ENCODE measurements around the gene GPR161.

Gene GPR161

GRCh38 chr1:168146160-168146539 is 9.4 kb upstream of the GPR161 start:
- DNase-seq = no peak

DNA sequence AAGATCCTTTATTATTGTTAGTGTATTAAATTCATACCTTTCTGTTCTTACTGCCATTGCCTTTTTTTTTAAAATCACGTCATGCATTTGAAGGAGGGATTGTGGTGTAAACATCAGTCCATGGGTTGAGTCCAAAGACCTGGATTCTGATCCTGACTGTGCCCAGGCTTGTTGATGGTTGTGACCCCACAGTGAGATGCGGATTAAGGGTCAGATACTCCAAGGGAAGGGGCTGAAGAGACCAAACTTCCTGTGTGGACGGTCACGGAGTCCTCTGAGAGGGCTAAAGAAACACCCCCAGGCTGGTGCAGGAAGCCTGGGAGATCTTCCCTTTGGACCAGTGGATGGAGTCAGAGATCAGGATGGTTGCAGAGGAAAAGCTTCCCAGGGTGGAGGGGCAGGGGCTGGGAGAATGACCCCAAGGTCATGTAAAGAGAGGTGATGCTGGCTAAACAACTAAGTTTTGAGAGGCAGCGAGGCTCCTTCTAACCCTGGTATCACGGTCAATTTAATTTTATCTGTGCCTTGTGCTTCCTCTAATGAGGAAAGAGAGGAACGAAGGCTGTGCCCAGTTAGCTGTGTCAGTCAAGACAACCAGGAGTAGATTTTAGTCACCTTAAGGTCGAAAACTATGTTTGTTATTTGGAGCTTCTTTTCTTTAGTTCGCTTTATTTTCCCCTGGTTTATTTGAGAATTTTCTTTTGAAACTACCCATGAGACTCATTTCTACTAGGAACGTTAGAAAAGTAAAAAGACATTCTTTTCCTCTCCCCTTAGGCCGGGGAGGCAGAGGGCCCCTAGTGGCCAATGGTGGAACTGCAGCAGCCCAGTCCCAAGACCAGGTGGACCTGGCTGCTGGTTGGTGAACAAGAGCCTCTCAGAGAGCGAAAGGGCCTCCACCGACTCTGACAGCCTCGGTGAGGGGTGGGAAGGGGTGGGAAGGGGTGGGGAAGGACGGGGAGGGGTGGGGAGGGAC is 8.7 kb upstream of the GPR161 start:
- DNase-seq = peak; percentile 87

DNA sequence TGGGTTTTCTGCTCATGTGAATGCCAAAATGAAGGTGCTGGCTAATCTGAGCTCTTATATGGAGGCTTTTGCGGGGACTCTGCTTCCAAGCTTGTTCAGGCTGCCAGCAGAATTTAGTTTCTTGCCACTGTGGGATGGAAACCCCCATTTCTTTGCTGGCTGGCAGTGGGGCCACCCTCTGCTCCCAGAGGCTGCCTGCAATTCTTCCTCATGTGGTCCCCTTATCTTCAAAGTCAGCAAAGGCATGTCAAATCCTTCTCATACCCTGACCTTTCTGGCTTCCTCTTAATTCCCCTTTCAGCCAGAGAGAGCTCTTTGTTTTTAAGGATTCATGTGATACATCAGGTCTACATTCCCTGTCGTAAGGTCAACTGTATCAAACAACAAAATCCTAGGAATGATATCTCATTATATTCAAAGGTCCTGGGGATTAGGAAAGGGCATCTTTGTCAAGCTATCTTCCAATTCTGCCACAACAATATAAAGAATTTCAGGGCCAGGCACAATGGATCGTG is 5.2 kb upstream of the GPR161 start:
- no peak for DNase-seq

GRCh38 chr1:168139070-168139469 is 2.3 kb upstream of the GPR161 start:
- DNase-seq = no peak

DNA sequence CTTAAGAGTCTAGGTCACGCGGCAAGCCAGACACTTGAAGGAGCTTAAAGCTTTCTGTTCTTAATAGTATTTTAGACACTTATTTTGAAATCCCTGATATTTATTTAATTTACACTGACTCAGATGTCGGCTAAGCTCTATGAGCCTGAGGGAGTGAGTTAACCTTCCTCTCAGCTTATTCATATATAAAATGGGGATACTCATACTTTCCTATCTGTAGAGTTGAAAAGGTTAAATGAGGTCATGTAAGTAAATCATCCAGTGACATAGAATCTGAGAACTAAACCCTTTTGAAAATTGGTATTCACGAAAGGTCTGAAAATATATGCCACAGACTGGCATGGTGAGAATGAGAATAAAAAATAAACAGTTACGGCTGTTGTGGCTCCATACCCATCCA is 1.4 kb upstream of the GPR161 start:
- no peak for DNase-seq

DNA sequence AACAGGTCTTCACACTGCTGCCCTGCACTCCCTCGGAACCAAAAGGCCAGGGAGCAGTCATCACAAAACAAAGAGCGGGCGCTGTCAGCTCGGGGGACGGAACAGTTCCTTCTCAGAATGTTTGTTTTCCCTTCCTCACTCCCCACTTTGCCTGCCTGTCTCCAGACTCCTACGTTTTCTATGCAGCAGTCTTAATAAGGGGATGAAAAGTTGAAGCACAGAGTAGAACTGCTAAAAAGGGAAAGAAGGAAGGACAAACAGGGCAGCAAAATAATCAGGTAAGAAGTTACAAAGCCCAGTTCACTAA is 738 bp upstream of the GPR161 start:
- no peak for DNase-seq

- DNase-seq = peak; percentile 15
These were observed 615 bp downstream of the GPR161 start for GRCh38 chr1:168135921-168136708.

DNA sequence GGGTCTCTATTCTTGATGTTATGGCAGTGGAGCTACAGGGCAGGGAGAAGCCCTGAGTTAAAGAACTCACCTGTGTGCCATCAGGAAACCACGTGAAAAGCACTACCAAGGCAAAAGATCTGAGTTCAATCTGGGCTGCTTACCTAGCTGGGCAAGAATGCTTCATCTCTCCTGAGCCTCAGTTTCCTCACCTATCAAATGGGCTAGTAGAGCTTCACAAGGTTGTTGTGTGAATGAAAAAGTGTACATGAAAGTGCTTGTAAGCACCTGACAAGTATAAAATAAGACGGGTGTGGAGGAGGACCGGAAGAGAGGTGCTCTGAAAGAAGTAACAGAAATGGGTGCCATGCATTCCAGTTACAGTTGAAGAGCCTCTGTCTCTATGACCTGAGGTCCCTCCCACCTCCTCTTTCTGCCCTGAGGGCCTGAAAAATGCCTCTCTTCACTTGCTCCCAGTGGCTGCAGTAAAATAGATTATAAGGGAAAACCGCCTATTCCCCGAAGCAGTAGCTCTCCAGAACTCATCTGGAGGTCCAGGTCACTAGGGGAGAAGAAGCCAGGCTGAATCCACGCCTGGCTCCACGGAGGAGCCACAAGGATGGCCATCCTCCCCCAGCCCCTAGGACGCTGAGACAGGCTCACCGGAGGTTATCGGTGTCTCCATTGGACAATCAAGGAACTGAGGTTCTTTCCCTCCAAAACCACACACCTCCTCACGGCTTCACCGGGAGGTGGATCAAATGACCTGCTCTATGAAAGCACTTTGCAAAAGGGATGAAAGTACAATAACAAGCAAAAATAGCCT is 1.4 kb downstream of the GPR161 start:
- DNase-seq = no peak

GRCh38 chr1:168134642-168135041 is 2.1 kb downstream of the GPR161 start:
- DNase-seq = no peak

GRCh38 chr1:168134132-168134531 is 2.6 kb downstream of the GPR161 start:
- DNase-seq = no peak

DNA sequence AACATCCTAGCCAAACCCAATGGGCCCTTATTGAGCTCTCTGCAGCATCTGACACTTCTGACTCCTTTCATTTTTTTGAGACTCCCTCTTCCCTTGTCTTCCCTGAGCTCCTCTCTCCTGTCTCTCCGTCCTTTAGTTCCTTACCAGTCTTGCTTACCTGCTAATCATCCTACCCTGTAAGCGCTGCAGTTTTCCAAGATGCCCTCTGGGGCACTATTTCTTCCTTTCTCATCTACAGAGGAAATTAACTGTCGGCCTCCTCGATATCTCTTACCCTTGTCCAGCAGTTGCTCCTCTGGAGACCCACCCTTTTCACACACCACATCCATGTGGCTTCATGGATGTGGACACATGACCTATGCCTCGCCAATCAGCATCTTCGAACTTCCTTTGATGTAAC is 6.8 kb downstream of the GPR161 start:
- no peak for DNase-seq

GRCh38 chr1:168127503-168127902 is 9.2 kb downstream of the GPR161 start:
- no peak for DNase-seq

- DNase-seq = no peak
These were observed 11.7 kb downstream of the GPR161 start for GRCh38 chr1:168125051-168125450.

DNA sequence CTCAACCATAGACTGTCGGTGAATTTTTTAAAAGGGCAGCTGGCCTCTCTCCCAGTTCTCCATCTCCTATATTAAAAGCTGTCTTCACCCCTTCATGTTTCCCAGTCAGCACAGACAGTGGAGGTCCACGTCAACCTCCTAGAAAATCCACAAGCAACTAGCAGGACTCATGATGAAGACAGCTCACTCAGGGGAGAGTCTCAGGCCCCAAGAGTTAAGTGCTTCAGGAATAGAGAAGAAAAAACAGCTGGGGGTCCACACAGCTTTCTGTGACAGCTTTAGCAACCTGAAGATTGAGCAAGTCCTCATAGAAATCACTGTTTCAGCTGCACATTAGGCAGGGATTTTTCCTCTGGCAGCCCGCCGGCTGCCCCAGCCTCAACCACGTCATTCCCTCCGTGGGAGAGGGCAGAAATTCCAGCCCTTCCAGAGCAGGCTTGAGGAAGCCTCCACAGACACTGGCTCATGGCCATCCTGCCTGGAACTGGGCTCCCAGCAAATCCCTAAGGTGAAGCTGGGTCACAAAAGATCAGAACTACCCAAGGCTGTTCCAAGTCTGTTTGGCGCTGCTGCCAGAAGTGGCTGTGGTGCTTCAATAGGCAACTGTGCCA is 15.2 kb downstream of the GPR161 start:
- no peak for DNase-seq

DNA sequence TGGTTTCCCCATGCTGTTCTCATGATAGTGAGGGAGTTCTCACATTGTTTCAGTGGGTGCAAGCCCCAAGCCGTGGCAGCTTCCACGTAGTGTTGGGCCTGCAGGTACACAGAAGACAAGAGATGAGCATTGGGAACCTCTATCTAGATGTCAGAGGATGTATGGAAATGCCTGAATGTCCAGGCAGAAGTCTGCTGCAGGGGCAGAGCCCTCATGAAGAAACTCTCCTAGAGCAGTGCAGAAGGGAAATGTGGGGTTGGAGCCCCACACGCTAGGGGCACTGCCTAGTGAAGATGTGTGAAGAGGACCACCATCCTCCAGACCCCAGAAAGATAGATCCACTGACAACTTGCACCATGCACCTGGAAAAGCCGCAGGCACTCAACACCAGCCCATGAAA is 17.0 kb downstream of the GPR161 start:
- DNase-seq = no peak

DNA sequence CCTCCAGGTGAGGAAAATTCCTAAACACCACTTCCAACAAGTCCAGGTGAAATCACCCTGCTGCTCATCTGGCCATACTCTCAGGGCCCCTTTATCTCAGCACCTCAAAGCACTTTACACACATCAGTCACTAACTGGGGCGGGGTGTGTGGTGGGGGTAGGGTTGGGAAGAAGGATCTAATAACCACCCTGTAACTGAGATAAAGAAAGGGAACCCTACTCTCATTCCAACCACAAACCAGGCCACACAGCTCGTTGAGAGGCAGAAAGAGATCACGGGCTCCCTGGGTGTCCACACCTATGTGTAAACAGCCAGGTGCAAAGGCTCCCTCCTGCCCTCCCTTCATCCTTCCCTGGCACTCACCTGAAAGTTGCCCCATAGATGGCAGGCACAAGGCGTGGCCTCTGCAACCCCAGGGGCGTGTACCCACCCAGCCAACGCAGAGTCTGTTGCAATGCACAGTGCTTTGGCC is 20.4 kb downstream of the GPR161 start:
- DNase-seq = no peak

DNA sequence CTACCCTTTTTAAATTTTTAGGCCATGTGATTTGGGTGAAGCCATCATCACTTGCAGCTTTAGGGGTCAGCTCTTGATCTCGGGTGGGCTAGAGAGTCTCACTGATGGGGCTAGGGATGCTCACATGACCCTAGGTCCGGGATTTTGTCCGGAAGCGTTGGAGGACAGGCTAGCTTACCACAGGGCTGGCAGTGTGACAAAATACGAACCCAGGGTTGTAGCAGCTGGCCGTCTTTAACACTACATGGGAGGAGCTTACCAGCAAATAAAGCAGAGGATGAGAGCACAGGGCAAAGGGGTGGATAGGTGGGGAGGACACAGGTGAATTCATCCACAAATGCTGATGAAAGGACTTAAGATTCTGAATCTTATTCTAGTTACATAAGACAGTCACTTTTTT is 21.9 kb downstream of the GPR161 start:
- no peak for DNase-seq

- peak; percentile 11 for DNase-seq
These were observed 23.9 kb downstream of the GPR161 start for GRCh38 chr1:168112673-168113305.

DNA sequence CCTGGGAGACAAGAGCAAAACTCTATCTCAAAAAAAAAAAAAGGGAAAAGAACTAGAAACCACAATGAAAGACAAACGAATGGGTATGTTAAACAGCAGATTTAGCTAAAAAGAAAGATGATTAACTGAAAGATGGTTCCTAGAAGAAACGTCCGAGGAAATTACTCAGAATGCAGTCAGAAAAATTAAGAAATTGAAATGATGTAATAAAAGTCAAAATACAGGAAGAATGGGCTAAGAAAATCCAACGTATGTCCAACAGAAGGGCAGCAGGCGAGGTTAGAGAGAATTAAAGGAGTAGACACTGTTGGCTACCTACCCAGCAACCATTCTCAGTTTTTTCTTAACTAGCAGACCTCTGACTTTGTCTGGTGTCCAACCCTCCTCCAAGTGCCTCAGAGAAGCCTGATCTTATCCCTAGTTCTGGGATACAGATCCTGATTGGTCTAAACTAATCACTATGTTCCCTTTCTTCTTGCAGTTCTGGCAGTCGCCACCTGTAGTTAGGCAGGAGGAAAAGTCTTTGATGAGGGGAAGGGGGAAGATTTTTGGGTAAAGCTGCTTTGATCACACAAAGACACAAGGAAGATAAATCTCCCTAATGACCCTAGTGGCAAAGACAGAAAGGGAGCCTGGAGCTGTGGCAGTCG is 25.7 kb downstream of the GPR161 start:
- DNase-seq = no peak

- no peak for DNase-seq
These were observed 30.5 kb downstream of the GPR161 start for GRCh38 chr1:168106274-168106673.

DNA sequence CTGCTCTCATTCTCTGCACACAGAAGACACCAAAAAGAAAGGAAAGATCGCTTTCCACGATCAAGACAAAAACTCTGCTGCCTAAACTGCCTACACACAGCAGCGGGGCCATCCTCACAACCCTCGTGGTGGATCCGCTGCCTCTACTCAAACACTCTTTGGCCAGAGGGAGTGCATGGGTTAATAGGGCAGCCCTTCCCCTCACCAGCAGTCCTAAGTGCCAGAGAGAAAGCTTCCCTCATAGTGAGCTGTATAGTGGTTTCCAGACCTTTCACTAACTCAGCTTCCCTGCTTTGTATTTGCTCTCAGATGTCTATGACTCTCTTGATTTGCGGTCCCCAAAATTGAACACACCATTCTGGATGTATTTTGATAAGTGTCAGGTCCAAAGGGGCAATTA is 30.9 kb downstream of the GPR161 start:
- DNase-seq = no peak
